Dendritic cell treated with granulocyte-macrophage colony-stimulating factor and Interleukin-4, amounts not matched to agents 40 ng/mL and 50 ng/mL, for 4 days (primary cell): ENCODE data around the gene LMF1.

Experiments
- H3K27ac Mint-ChIP-seq: one replicate; pipeline ENCODE4 v1.8.0; 2022; ENCODE audit warnings: mild to moderate bottlenecking, mixed read lengths
- H3K27me3 Mint-ChIP-seq: one replicate; pipeline ENCODE4 v1.8.0; 2022; ENCODE audit warnings: mild to moderate bottlenecking, mixed read lengths
- H3K36me3 Mint-ChIP-seq: one replicate; pipeline ENCODE4 v1.8.0; 2022; ENCODE audit warnings: low read depth, mixed read lengths
- H3K4me1 Mint-ChIP-seq: one replicate; pipeline ENCODE4 v1.8.0; 2022; ENCODE audit warnings: low read depth, mixed read lengths
- H3K4me3 Mint-ChIP-seq: one replicate; pipeline ENCODE4 v1.8.0; 2022; ENCODE audit warnings: mild to moderate bottlenecking, moderate library complexity, mixed read lengths
- H3K9me3 Mint-ChIP-seq: one replicate; pipeline ENCODE4 v1.8.0; 2022; ENCODE audit warnings: mixed read lengths
- intact Hi-C: fragments of 100-400 bp; cut with micrococcal nuclease; formaldehyde crosslinking; loops from one replicate; pipeline ENCODE4 v1.15.0; 2022

LMF1 gene

GRCh38 chr16:934178-934577 lies 36.6 kb downstream of the LMF1 start:
- intact Hi-C loops = no loop called here
- peaks cover 41% of the 10 kb centered on the region for H3K36me3 Mint-ChIP-seq
- no peaks in the 10 kb centered on the region for H3K27me3 Mint-ChIP-seq
- no peaks in the 10 kb centered on the region for H3K9me3 Mint-ChIP-seq
- no peaks in the 10 kb centered on the region for H3K4me1 Mint-ChIP-seq
- H3K4me3 Mint-ChIP-seq = no peak overlapping the region
- no peak overlapping the region for H3K27ac Mint-ChIP-seq

DNA sequence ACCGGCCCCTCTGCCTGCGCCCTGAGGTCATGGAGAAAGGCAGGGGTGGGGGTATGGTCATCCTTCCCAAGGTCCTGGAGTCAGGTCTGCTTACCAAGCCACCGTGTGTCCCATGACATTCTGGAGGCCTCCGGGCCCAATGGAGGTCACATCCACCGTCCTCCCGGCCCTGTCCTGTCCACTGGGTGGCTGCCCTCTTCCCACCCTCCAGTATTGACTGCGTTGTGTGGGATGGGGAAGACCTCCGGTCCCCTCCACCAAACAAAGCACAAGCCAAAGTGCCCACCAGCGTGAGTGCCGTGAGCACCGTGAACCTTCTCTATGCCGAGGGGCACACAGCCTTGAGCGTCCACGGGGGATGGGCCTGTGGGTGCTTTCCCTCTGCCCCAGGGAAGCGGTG lies 37.2 kb downstream of the LMF1 start:
- peaks cover 46% of the 10 kb centered on the region for H3K36me3 Mint-ChIP-seq
- H3K4me1 Mint-ChIP-seq = no peaks in the 10 kb centered on the region
- H3K27ac Mint-ChIP-seq = no peak overlapping the region
- no peak overlapping the region for H3K4me3 Mint-ChIP-seq
- no peaks in the 10 kb centered on the region for H3K27me3 Mint-ChIP-seq
- intact Hi-C loops = no loop called here
- no peaks in the 10 kb centered on the region for H3K9me3 Mint-ChIP-seq

- no peaks in the 10 kb centered on the region for H3K4me1 Mint-ChIP-seq
- H3K4me3 Mint-ChIP-seq = no peak overlapping the region
- no peak overlapping the region for H3K27ac Mint-ChIP-seq
- intact Hi-C loops = no loop called here
- H3K9me3 Mint-ChIP-seq = no peaks in the 10 kb centered on the region
- peaks cover 46% of the 10 kb centered on the region for H3K36me3 Mint-ChIP-seq
- no peaks in the 10 kb centered on the region for H3K27me3 Mint-ChIP-seq
Observed at GRCh38 chr16:932831-933330, 37.9 kb downstream of the LMF1 start.

- no peaks in the 10 kb centered on the region for H3K27me3 Mint-ChIP-seq
- no peak overlapping the region for H3K27ac Mint-ChIP-seq
- H3K36me3 Mint-ChIP-seq = peaks cover 52% of the 10 kb centered on the region
- intact Hi-C loops = no loop called here
- H3K9me3 Mint-ChIP-seq = peaks cover 8% of the 10 kb centered on the region
- no peaks in the 10 kb centered on the region for H3K4me1 Mint-ChIP-seq
- H3K4me3 Mint-ChIP-seq = no peak overlapping the region
Observed at GRCh38 chr16:931626-932500, 38.9 kb downstream of the LMF1 start.

- intact Hi-C loops = no loop called here
- peaks cover 15% of the 10 kb centered on the region for H3K9me3 Mint-ChIP-seq
- no peak overlapping the region for H3K4me3 Mint-ChIP-seq
Observed at GRCh38 chr16:931171-931570, 39.6 kb downstream of the LMF1 start.

DNA sequence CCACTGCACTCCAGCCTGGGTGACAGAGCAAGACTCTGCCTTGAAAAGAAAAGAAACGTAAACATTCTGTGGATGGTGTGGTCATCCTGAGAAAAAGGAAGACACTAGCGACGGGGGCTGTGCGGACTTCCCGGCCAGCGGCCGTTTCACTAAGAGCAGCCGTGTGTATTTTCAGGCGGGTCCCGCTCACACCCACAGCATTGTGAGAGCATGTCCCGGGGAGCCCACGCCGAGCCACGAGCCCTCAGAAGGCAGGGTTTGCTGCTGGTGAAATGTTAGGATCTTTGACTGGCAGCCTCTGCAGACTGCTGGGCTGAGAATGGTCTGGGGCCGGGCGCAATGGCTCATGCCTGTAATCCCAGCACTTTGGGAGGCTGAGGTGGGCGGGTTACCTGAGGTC lies 40.3 kb downstream of the LMF1 start:
- H3K27ac Mint-ChIP-seq = no peak overlapping the region
- H3K9me3 Mint-ChIP-seq = peaks cover 18% of the 10 kb centered on the region
- H3K4me1 Mint-ChIP-seq = no peaks in the 10 kb centered on the region
- H3K4me3 Mint-ChIP-seq = no peak overlapping the region
- H3K27me3 Mint-ChIP-seq = no peaks in the 10 kb centered on the region
- intact Hi-C loops = no loop called here
- peaks cover 61% of the 10 kb centered on the region for H3K36me3 Mint-ChIP-seq

More at GRCh38 chr16:931171-931570, 39.6 kb downstream of the LMF1 start:
- Mint-ChIP-seq H3K36me3 (peaks cover 59% of the 10 kb centered on the region), H3K27me3 (no peaks in the 10 kb centered on the region), H3K27ac (no peak overlapping the region), H3K4me1 (no peaks in the 10 kb centered on the region)

DNA sequence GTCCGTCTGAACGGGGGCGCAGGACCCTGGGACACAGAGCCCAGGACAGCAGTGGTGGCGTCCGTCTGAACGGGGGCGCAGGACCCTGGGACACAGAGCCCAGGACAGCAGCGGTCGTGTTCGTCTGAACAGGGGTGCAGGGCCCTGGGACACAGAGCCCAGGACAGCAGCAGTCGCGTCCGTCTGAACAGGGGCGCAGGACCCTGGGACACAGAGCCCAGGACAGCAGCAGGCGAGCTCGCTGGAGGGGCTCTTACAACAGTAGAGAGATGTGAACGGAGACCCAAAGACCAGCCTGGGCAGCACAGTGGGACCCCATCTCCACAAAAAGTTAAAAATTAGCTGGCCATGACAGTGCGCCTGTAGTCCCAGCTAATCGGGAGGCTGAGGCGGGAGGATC lies 40.7 kb downstream of the LMF1 start:
- Mint-ChIP-seq H3K27me3 (no peaks in the 10 kb centered on the region), H3K36me3 (peaks cover 61% of the 10 kb centered on the region), H3K9me3 (peaks cover 18% of the 10 kb centered on the region), H3K4me1 (no peaks in the 10 kb centered on the region), H3K27ac (no peak overlapping the region), H3K4me3 (no peak overlapping the region)
- intact Hi-C loops = no loop called here

DNA sequence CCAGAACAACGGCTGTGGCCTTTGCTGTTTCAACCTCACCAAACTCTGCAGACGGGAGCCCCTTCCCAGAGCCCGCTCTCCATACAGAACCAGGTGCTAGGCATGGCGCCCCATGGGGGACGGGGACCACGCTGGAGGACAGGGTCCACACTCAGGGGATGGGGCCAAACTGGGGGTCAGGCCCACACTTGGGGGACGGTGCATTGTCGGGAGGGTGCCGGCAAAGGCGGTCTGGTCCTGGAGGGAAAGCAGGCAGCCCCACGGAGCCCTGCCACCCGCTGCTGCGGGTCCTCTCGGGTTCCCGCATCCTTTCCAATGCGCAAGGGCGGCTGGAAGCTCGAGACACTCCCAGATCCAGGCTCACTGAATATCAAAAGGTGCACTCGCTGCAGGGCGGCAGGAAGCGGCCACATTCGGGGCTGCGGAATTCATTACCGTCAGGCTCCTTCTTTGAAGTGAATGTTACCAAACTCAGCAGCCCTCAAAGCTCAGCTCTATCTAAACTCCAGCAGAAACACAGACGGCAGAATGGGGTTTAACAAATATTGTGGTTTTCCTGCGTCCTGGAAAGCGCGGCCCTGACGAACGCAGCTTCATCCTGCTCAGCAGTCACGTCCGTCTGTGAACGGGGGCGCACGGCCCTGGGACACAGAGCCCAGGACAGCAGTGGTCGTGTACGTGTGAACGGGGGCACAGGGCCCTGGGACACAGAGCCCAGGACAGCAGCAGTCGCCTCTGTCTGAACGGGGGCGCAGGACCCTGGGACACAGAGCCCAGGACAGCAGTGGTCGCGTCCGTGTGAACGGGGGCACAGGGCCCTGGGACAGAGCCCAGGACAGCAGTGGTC lies 41.3 kb downstream of the LMF1 start:
- peaks cover 24% of the 10 kb centered on the region for H3K9me3 Mint-ChIP-seq
- no peak overlapping the region for H3K27ac Mint-ChIP-seq
- peaks cover 61% of the 10 kb centered on the region for H3K36me3 Mint-ChIP-seq
- no peaks in the 10 kb centered on the region for H3K4me1 Mint-ChIP-seq
- no peaks in the 10 kb centered on the region for H3K27me3 Mint-ChIP-seq
- intact Hi-C loops = no loop called here
- no peak overlapping the region for H3K4me3 Mint-ChIP-seq

GRCh38 chr16:928526-928925 lies 42.3 kb downstream of the LMF1 start:
- H3K36me3 Mint-ChIP-seq = peaks cover 60% of the 10 kb centered on the region
- H3K9me3 Mint-ChIP-seq = peaks cover 33% of the 10 kb centered on the region
- no peak overlapping the region for H3K27ac Mint-ChIP-seq
- no peaks in the 10 kb centered on the region for H3K4me1 Mint-ChIP-seq
- no peaks in the 10 kb centered on the region for H3K27me3 Mint-ChIP-seq
- intact Hi-C loops = no loop called here
- no peak overlapping the region for H3K4me3 Mint-ChIP-seq

- Mint-ChIP-seq H3K4me1 (no peaks in the 10 kb centered on the region), H3K27me3 (no peaks in the 10 kb centered on the region), H3K36me3 (peaks cover 60% of the 10 kb centered on the region), H3K9me3 (peaks cover 39% of the 10 kb centered on the region), H3K4me3 (no peak overlapping the region), H3K27ac (no peak overlapping the region)
- intact Hi-C loops = no loop called here
Observed at GRCh38 chr16:927931-928330, 42.9 kb downstream of the LMF1 start.

DNA sequence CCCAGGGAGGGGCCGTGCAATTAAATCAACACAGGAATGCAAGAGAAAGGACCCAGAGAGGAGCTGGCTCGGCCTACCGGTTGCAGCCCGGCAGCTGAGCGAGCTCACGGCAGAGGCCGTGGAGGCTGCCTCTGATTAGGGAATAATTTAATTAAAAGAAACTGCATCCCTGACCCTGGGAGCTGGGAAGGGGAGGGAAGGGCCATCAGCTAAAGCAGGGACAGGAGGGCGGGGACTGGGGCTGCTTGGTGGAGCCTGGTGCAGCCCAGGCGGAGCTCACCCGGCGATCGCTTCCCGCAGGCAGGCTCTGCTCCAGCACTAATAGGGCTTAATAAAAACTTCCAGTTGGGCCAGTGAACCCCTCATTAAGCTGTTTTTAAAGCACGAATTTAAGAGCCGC lies 43.4 kb downstream of the LMF1 start:
- Mint-ChIP-seq H3K27ac (no peak overlapping the region), H3K4me3 (no peak overlapping the region), H3K36me3 (peaks cover 61% of the 10 kb centered on the region), H3K9me3 (peaks cover 44% of the 10 kb centered on the region), H3K27me3 (no peaks in the 10 kb centered on the region), H3K4me1 (no peaks in the 10 kb centered on the region)
- intact Hi-C loops = no loop called here

- H3K27ac Mint-ChIP-seq = no peak overlapping the region
- H3K4me1 Mint-ChIP-seq = no peaks in the 10 kb centered on the region
- peaks cover 67% of the 10 kb centered on the region for H3K36me3 Mint-ChIP-seq
- no peaks in the 10 kb centered on the region for H3K27me3 Mint-ChIP-seq
- intact Hi-C loops = no loop called here
- no peak overlapping the region for H3K4me3 Mint-ChIP-seq
- H3K9me3 Mint-ChIP-seq = peaks cover 51% of the 10 kb centered on the region
Observed at GRCh38 chr16:926715-927114, 44.1 kb downstream of the LMF1 start.

DNA sequence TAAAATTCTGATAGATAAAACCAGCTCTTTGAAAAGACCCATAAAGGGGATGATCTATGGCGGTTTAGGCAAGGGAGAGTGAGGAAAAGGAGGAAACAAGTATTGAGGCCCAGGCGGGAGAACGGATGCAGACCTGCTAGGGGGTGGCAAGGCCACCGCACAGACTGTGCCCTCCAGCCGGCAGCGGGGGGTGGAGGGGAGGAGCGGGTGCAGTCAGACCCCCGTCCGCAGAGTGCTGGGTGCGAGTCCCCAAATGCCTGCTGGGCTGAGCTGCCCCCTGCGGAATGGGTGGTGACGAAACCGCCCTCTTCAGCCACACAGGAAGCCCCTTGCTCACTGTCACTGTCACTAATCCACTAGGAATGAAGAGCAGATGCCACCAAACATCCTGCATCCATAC lies 46.0 kb downstream of the LMF1 start:
- intact Hi-C loops = no loop called here
- Mint-ChIP-seq H3K36me3 (peaks cover 56% of the 10 kb centered on the region), H3K9me3 (peaks cover 54% of the 10 kb centered on the region), H3K27me3 (no peaks in the 10 kb centered on the region), H3K27ac (no peak overlapping the region), H3K4me3 (no peak overlapping the region), H3K4me1 (no peaks in the 10 kb centered on the region)

DNA sequence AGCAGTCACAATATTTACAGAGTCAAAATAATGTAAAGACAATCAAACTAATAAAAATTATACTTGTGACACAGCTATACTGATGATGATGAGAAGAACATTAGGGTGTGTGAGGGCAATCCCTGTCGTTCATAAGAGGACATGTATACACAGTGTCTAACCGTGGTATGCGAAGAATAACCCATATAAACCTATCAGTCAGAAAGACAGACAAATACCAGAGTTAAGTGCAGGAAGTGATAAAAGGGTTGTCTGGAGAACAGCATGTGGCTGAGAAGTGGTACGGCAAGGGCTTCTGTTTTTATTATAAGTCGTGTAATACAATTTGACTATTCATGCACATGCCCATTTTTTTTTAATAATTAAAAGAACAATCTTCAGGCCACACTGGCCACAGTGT lies 46.7 kb downstream of the LMF1 start:
- Mint-ChIP-seq H3K36me3 (peaks cover 48% of the 10 kb centered on the region), H3K4me1 (no peaks in the 10 kb centered on the region), H3K9me3 (peaks cover 54% of the 10 kb centered on the region), H3K4me3 (no peak overlapping the region), H3K27ac (no peak overlapping the region), H3K27me3 (no peaks in the 10 kb centered on the region)
- intact Hi-C loops = no loop called here
